AG04450 (cell line): ENCODE data around the gene ADGRD1. TPM values are rescaled to one million over a fixed set of nuclear protein-coding genes. Genes with fewer than 3 reads are reported as not detected.

Source experiments
- CTCF ChIA-PET: fragments of 300-600, 350-600 bp; formaldehyde crosslinking; extraction: SDS; loops from one replicate; lab custom pipeline; 2022; ENCODE audit warnings: antibody characterized with exemption, inconsistent platforms; lab: Charles Lee
- POLR2A ChIA-PET: fragments of 350-600 bp; formaldehyde crosslinking; extraction: SDS; loops from one replicate; lab custom pipeline; 2021; ENCODE audit warnings: antibody characterized with exemption, inconsistent platforms; lab: Yijun Ruan, JAX
- DNase-seq: peaks from one replicate; pipeline ENCODE4 v3.0.0-alpha.2; 2011; ENCODE audit warnings: low read depth, low spot score
- H3K27ac ChIP-seq: one replicate; pipeline ENCODE4 v1.5.1; 2012; ENCODE audit warnings: low read depth, low read length, control low read depth
- H3K27me3 ChIP-seq: one replicate; pipeline ENCODE4 v1.6.0; 2012; ENCODE audit warnings: low read length; ENCODE audit not compliant: control insufficient read depth, insufficient read depth
- H3K4me3 ChIP-seq: 2 replicates; pipeline ENCODE4 v1.5.1; 2011; ENCODE audit warnings: mild to moderate bottlenecking, low read depth, low read length, control low read depth
- H3K9me3 ChIP-seq: 2 replicates; pipeline ENCODE4 v1.5.1; 2012; ENCODE audit warnings: low read length; ENCODE audit not compliant: control insufficient read depth, insufficient read depth
- polyA plus RNA-seq: library from polyadenylated mRNA; depleted of rRNA; stranded (reverse); fragments of >200 nt; gene quantifications from 2 replicates; pipeline ENCODE4 v1.2.3, GENCODE V29; 2011
- TF ChIP-seq, protein P1 (sequence below): IDR thresholded peaks from 2 replicates; pipeline ENCODE4 v1.5.1; 2011; ENCODE audit warnings: low read depth, low read length, control low read depth, inconsistent platforms

ADGRD1 gene
- polyA plus RNA-seq, 1 experiment: 0.05 TPM

DNA sequence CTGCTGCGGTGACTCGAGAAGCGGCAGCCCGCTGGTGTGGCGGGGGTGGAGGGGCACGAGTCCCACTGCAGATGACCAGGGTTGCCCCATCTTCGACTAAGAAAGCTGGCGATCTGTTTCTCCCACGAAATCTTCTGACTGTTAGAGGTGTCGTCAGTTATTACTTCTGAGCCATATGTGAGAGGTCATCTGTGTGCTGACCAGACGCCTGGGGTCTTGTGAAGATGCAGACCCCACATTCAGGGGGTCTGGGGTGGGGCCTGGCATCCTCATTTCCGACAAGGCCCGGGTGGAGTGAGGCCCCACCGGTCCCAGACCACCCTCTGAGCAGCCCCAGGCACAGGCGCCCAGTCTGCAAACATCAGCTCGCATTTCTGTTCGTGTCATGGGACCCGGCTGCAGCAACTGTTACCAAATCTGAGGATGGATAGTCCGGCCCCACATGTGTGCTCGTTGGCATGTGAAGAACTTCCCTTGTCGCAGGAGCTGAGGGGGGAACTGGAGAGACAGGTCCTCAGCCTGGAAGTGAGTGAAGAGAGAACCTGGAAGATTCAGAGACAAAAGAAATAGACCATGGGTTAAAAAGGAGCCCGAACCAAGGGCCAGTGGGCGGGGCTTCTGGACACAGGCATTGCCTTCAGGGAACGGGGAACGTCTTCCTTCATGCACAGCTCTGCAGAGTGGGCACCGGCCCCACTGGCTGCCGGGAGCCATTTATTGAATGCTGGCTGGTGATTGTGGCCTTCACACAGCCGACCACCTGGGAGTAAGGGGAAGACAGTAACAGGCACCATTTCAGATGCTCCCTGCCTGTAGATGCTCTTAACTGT lies 135.2 kb downstream of the ADGRD1 start:
- TF ChIP-seq, protein P1, sequence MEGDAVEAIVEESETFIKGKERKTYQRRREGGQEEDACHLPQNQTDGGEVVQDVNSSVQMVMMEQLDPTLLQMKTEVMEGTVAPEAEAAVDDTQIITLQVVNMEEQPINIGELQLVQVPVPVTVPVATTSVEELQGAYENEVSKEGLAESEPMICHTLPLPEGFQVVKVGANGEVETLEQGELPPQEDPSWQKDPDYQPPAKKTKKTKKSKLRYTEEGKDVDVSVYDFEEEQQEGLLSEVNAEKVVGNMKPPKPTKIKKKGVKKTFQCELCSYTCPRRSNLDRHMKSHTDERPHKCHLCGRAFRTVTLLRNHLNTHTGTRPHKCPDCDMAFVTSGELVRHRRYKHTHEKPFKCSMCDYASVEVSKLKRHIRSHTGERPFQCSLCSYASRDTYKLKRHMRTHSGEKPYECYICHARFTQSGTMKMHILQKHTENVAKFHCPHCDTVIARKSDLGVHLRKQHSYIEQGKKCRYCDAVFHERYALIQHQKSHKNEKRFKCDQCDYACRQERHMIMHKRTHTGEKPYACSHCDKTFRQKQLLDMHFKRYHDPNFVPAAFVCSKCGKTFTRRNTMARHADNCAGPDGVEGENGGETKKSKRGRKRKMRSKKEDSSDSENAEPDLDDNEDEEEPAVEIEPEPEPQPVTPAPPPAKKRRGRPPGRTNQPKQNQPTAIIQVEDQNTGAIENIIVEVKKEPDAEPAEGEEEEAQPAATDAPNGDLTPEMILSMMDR: no peak
- POLR2A ChIA-PET: no interaction called here
- CTCF ChIA-PET: no interaction called here
- Histone ChIP-seq H3K27me3 (no peaks in the 10 kb centered on the region), H3K4me3 (no peak overlapping the region), H3K9me3 (peaks cover 80% of the 10 kb centered on the region), H3K27ac (no peak overlapping the region)
- DNase-seq: no peak

DNA sequence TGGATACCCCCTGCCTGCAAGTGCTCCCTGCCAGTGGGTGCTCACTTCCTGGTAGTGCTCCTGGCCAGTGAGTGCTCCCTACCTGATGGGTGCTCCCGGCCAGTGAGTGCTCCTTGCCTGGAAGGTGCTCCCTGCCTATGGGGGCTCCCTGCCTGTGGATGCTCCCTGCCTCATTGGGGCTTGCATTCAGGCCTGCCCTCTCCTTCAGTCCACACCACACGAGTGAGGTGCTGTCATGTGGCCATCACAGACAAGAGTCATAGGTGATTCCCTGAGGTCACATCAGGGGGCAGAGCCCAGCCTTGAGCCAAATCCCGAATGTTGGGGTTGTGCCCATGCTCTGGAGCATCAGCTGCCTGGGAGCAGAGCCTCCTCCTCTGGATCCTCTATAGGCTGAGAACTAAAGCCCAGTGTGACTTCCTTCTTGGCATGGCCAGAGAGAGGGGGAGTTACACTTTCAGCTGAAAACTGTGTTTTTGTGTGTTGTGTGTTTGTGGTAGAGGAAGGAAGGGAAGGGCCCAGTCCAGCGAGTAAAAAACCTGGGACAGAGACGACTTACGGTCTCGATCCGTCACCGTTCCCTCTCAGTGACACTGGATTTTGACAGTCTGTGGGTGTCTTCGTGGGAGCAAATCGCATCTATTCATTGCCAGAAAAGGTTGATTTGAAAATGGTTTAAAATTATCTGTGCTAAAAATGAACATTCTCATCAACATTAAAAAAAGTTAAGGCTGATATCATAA lies 136.0 kb downstream of the ADGRD1 start:
- CTCF ChIA-PET: no interaction called here
- TF ChIP-seq, protein P1: no peak
- Histone ChIP-seq H3K9me3 (peaks cover 80% of the 10 kb centered on the region), H3K4me3 (no peak overlapping the region), H3K27ac (no peak overlapping the region), H3K27me3 (no peaks in the 10 kb centered on the region)
- DNase-seq: no peak
- POLR2A ChIA-PET: no interaction called here

DNA sequence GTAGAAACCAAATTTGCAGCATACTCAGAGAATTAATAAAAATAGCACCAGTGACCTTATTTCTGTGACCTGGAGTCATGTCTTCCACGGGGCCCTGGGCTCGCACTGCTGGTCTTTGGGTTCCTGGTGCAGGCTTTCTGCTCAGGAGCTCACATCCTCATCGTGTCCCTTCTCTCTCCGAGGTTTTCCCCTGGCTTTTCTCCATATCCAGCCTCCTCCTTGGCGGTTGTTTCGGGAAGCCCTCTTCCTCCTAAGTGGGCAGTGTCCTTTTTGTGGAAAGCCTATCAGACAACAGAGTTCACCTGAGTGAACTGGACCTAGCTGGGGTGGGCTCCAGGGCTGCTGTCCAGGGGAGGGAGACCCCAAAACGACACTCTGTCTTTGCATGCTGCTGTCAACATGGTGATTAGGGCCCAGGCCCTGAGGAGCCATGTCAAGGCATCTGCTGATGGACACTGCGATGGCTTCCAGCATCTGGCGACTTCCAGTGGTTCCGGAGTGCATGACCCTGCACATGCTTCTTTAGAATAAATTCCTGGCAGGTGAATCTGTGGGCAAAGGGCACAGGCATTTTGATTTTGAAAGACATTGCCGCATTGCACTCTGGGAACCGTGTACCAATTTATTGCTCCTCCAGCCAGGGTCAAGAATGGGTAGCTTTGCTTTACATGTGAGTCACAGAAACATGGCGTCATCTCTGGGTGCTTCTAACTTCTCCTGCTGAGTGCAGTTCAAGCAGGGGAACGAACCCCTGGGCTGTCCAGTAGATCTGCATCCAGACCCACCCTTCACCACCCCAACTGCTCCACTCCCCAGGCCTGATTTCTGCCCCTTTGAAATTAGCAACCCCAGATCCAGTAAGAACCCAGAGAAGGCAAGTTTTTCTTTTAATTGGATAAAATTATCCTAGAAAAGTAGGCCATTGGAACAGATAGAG lies 136.8 kb downstream of the ADGRD1 start:
- Histone ChIP-seq H3K4me3 (no peak overlapping the region), H3K27ac (no peak overlapping the region), H3K27me3 (no peaks in the 10 kb centered on the region), H3K9me3 (peaks cover 80% of the 10 kb centered on the region)
- ChIA-PET CTCF (no interaction called here), POLR2A (no interaction called here)
- TF ChIP-seq, protein P1: no peak
- DNase-seq: no peak

DNA sequence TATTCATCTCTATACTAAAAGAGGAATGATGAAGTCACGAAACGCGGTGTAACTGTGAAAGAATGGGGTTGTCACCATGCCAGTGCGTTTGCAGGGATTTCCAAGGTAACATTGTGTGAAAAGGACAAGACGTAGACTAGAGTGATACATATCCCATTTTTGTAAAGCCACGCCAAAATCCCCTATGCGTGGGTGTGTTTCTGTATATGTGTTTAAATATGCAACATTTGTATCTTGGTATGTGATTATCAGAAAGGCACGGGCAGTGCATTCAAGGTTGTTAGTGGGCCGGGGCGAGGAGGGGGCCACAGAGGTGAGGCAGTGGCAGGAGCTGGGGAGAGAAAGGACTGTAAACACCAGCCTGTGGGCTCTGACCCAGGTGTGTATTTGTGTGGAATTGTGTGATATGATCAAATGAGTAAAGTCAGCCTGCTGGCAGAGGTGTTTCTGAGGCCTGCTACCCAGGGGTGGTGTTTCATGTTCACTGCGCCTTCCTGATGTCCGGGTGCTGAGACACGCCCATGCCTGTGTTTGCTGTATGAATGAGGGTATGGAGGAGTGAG lies 137.8 kb downstream of the ADGRD1 start:
- DNase-seq: no peak
- TF ChIP-seq, protein P1: no peak
- H3K27ac ChIP-seq: no peak overlapping the region
- H3K4me3 ChIP-seq: no peak overlapping the region
- ChIA-PET POLR2A (no interaction called here), CTCF (no interaction called here)
- H3K9me3 ChIP-seq: peaks cover 79% of the 10 kb centered on the region
- no peaks in the 10 kb centered on the region for H3K27me3 ChIP-seq
